ENCODE results near the gene FERMT3. TPM values are rescaled to one million over a fixed set of nuclear protein-coding genes. Genes with fewer than 3 reads are reported as not detected.
A peak's percentile ranks its signal among the peaks of the same experiment; 100 is the strongest.

Gene FERMT3
- total and polyA plus RNA-seq, 2 of the 13 experiments (the other 11 are each of a cell fraction or from before 2014, with no cell fraction given) = 0.29 TPM; not detected in 1

- TF ChIP-seq MYPOP (CRISPR knock-in tag; IDR thresholded peaks at IDR 0.05) = peak; percentile 19; the same call in 1 of the 2 replicates
- TF ChIP-seq SMAD3 (CRISPR knock-in tag; IDR thresholded peaks at IDR 0.05) = no peak
- 0 out of 2 replicates have a peak, but pooled peaks have one; percentile 16 for TF ChIP-seq DNMT3B (CRISPR knock-in tag; conservative IDR thresholded peaks at IDR 0.05)
- TF ChIP-seq JDP2 (CRISPR knock-in tag; IDR thresholded peaks at IDR 0.05; ENCODE audit: borderline replicate concordance) = no peak
- TF ChIP-seq ZNF850 (CRISPR knock-in tag; conservative IDR thresholded peaks at IDR 0.05) = no peak
- TF ChIP-seq SOX6 (IDR thresholded peaks at IDR 0.05) = no peak
- TF ChIP-seq SOX6 (CRISPR knock-in tag; IDR thresholded peaks at IDR 0.05) = peak; percentile 39; the same call in 1 of the 2 replicates
- TF ChIP-seq ZBTB46 (CRISPR knock-in tag; IDR thresholded peaks at IDR 0.05; ENCODE audit: borderline replicate concordance) = no peak
- TF ChIP-seq ZSCAN9 (CRISPR knock-in tag; IDR thresholded peaks at IDR 0.05; ENCODE audit: borderline replicate concordance) = no peak
- no peak; the same call in 1 of the 2 replicates for TF ChIP-seq MAFF (IDR thresholded peaks at IDR 0.05; ENCODE audit: low read depth, low read length)
- no peak for TF ChIP-seq ZNF20 (CRISPR knock-in tag; IDR thresholded peaks at IDR 0.05)
- TF ChIP-seq PAX8 (CRISPR knock-in tag; IDR thresholded peaks at IDR 0.05; ENCODE audit: borderline replicate concordance) = no peak
- TF ChIP-seq ZNF558 (CRISPR knock-in tag; IDR thresholded peaks at IDR 0.05; ENCODE audit: borderline replicate concordance) = peak; percentile 40; the same call in 1 of the 2 replicates
- no peak; a peak in 1 of 4 replicates for TF ChIP-seq ATF4 (CRISPR knock-in tag; IDR thresholded peaks at IDR 0.05)
- TF ChIP-seq ZNF180 (CRISPR knock-in tag; IDR thresholded peaks at IDR 0.05; ENCODE audit: borderline replicate concordance, low read depth) = no peak
- TF ChIP-seq SIX1 (CRISPR knock-in tag; IDR thresholded peaks at IDR 0.05; ENCODE audit: borderline replicate concordance) = peak; percentile 58
- TF ChIP-seq ZNF776 (CRISPR knock-in tag; IDR thresholded peaks at IDR 0.05) = no peak
- no peak for TF ChIP-seq JUNB (CRISPR knock-in tag; IDR thresholded peaks at IDR 0.05; ENCODE audit: borderline replicate concordance)
- peak; percentile 95 for TF ChIP-seq THAP7 (CRISPR knock-in tag; IDR thresholded peaks at IDR 0.05)
- no peak for TF ChIP-seq SP140L (CRISPR knock-in tag; IDR thresholded peaks at IDR 0.05; ENCODE audit: borderline replicate concordance)
- no peak; the same call in none of the 2 replicates for TF ChIP-seq ZNF280D (CRISPR knock-in tag; IDR thresholded peaks at IDR 0.05)
- TF ChIP-seq ZBTB1 (CRISPR knock-in tag; IDR thresholded peaks at IDR 0.05; ENCODE audit: borderline replicate concordance) = no peak
These were observed 63.2 kb downstream of the FERMT3 start (continued) for GRCh38 chr11:64269540-64270220.
